Neural progenitor cell (in vitro differentiated cells): Measurements from ENCODE around the gene SEZ6L.

Experiments used
- EZH2 ChIP-seq: fragments of 200-600 bp; sonication (generic); IDR thresholded peaks from 2 replicates; pipeline ENCODE4 v1.6.1; 2017; ENCODE audit warnings: antibody characterized with exemption, mild to moderate bottlenecking, moderate library complexity
- TF ChIP-seq, protein P1 (sequence below): fragments of 200-600 bp; sonication (generic); IDR thresholded peaks from 2 replicates; pipeline ENCODE4 v1.5.1; 2017; ENCODE audit warnings: antibody characterized with exemption, mild to moderate bottlenecking

DNA sequence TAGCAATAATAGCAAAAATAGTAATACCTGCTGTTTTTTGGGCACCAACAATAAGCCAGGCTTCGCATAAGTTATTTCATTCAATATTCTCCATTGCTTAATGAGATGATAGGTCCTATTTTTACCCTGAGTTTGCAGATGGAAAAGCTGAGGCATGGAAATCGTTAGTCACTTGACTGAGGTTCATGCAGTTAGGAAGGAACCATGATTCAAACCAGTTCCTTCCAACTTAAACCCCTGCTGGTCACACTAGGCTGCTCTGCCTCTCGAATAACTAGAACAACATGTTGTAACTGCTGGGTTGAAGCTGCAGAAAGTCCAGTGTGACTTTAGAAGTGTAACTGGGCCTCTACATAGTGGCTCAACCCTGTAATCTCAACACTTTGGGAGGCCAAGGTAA is 69.3 kb downstream of the SEZ6L start:
- TF ChIP-seq, protein P1, sequence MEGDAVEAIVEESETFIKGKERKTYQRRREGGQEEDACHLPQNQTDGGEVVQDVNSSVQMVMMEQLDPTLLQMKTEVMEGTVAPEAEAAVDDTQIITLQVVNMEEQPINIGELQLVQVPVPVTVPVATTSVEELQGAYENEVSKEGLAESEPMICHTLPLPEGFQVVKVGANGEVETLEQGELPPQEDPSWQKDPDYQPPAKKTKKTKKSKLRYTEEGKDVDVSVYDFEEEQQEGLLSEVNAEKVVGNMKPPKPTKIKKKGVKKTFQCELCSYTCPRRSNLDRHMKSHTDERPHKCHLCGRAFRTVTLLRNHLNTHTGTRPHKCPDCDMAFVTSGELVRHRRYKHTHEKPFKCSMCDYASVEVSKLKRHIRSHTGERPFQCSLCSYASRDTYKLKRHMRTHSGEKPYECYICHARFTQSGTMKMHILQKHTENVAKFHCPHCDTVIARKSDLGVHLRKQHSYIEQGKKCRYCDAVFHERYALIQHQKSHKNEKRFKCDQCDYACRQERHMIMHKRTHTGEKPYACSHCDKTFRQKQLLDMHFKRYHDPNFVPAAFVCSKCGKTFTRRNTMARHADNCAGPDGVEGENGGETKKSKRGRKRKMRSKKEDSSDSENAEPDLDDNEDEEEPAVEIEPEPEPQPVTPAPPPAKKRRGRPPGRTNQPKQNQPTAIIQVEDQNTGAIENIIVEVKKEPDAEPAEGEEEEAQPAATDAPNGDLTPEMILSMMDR = no peak
- no peak for TF ChIP-seq EZH2
